Central memory CD4-positive, alpha-beta T cell (primary cell): ENCODE data around the gene PLEKHA4.
A peak's percentile ranks its signal among the peaks of the same experiment; 100 is the strongest.
"Not testable (repeated sequence)": the region's sequence is repeated elsewhere in the genome, so short reads cannot be mapped to it uniquely, and the experiment has no call there.

Source experiments
- DNase-seq: peaks from one replicate; pipeline ENCODE4 v3.0.0; 2022

PLEKHA4 gene

DNA sequence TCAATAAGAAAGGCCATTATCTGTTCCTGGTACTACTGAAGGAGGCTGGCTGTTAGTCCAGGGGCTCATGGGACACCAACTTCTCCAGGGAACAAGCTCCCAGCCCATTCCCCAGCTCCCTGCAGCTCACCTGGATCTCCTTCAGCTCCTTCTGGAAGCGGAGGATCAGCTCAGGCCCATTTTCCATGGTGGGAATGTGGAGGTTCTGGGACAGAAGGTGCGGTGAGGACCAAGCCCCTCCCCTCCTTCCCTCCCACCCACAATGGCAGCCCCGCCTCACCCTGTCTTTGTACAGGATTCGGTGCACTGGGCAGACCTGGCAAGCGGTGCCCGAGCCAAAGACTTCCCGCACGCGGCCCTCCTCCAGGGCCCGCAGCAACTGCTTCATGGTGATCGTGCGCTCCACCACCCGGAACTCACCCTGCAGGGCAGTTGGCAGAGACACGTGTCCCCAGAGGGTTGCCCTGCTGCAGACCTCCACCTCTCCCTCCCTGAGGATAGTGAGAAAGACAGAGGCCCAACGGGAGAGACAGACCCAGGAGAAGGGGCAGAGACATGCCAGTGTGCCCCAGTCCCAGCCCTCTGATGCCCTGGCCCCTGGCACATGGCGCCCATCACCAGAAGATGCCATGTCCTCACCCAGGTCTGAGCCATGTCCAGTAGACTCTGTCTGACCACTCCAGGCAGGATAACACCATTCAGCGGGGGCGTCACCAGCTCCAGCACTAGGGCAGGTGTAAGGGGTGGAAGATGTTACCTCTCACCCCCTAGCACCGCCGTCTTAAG is 71.9 kb downstream of the PLEKHA4 start:
- DNase-seq: no peak

DNA sequence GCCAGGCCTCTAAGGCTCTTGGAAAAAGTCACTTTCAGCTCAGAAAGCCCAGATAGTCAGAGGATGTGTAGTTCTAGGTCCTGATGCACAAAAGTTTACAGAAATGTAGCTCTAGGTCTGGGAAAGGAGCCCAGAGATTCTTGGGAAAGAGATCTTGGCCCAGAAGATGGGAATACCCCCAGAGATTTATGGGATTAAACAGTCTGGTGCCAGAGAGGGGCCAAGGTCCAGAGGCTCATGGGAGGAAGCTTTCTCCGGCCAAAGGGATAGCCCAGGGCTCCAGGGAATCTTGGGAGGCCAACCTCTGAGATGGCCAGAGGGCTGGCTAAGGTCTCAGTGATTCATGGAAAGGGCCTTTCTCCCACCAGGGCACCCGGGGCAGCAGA is 72.7 kb downstream of the PLEKHA4 start:
- DNase-seq: no peak

DNA sequence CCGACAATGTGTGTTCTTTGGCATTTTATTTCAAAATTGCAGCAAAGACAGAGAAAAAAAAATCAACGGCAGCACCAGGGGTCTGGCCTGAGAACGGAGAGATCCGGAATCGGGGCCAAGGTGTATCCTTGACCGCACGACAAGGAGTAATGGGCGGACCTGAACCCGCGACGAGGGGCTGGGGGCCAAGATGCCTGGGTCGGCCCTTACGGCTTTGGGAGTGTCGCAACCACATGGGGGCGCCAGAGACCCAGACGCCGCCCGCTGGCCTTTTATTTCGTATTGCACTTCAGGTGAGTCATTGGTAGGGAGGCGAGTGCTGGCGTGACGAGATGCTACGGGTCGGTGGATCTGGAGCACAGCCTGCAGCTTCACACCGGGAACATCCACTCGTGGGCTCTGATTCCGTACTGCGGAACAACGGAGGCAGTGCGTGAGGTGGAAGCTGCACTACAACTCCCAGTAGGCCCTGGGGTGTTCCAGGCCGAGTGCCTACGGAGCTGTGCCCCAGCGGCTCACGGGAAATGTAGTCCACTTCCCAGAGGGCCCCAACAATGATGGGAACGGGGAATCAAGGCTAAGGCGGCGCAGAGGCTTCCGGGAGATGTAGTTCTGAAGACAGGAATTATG is 73.2 kb downstream of the PLEKHA4 start:
- peak; percentile 84 for DNase-seq

DNA sequence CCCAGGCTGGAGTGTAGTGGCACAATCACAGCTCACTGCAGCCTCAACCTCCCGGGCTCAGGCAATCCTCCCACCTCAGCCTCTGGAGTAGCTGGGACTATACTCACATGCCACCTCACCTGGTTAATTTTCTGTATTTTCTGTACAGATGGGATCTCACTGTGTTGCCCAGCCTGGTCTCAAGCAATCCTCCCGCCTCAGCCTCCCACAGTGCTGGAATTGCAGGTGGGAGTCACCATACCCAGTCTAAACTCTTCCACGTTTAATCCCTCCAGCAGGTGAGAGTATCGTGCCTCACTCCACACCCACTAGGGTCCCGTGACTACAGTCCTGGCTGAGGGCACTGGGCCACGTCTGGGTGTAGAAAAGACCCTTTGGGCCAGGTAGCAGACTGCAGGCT is 74.1 kb downstream of the PLEKHA4 start:
- DNase-seq: no peak

DNA sequence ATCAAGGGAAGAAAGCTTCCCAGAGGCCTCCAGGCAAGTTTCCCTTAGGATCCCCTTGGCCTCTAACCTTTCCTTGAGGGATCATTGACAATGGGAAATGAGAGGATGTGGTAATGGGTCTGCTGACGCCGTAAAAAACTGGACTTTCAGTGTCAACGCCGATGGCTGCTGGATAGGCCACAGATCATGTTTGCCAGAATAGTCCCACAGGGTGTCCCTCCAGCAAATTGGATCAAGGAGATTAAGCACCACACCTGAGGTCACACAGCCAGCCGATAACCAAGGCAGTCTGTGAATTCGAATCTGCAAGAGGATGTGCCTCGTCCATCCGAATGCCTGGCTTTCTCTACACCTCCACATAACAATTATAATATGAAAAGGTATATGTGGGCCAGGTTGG is 75.1 kb downstream of the PLEKHA4 start:
- no peak for DNase-seq

DNA sequence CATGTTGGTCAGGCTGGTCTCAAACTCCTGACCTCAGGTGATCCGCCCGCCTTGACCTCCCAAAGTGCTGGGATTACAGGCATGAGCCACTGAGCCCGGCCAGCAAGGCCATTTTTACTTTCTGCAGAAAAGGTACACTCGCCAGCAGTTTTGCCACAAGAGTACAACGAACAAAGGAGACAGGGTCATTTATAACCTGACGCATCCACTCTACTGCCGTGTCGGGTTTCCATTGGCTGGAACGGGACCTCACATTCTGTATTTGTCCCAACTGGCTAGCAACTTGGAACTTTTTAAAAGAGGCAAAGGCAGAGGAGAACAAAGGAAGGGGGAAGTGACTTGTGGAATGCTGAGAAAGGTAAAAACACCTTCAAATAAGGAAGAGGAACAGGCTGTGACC is 81.1 kb downstream of the PLEKHA4 start:
- not testable (repeated sequence) for DNase-seq
